Stimulated activated naive CD4-positive, alpha-beta T cell (primary cell): ENCODE data around the gene HDDC3.
"Not testable (repeated sequence)": the region's sequence is repeated elsewhere in the genome, so short reads cannot be mapped to it uniquely, and the experiment has no call there.

Experiments
- DNase-seq, 6 experiments: peaks; one replicate each; lab custom pipeline; 2025; lab: John Stamatoyannopoulos, UW

The HDDC3 gene

GRCh38 chr15:90930861-90931574 lies 1.3 kb downstream of the HDDC3 start:
- DNase-seq = peak in 1 of 6 experiments; percentile 10

DNA sequence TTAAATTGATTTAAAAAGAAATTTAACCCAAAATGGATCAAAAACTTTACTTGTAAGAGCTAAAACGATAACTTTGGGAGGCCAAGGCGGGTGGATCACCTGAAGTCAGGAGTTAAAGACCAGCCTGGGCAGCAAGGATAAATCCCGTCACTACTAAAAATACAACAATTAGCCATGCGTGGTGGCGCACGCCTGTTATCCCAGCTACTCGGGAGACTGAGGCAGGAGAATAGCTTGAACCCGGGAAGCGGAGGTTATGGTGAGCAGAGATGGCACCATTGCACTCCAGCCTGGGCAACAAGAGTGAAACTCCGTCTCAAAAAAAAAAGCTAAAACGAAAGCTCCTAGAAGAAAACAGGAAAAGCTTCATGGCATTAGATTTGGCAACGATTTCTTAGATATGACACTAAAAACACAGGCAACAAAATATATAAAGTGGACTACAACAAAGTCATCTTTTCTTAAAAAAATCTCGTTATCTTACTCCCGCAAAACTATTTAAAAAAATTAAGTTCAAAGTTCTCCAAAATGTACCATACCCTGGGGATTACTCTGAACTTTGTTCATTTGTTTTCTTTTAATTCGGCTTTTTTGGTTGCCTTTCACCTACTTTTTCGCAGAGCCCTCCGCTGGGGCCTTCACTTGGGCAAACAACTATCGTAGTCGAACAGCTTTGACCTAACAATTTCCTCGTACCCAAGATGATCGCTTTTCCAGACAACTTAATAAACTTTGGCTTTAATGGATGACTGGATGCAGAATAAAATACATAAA lies 2.9 kb downstream of the HDDC3 start:
- no peak for DNase-seq

GRCh38 chr15:90928106-90928505 lies 4.2 kb downstream of the HDDC3 start:
- DNase-seq = not testable (repeated sequence)

DNA sequence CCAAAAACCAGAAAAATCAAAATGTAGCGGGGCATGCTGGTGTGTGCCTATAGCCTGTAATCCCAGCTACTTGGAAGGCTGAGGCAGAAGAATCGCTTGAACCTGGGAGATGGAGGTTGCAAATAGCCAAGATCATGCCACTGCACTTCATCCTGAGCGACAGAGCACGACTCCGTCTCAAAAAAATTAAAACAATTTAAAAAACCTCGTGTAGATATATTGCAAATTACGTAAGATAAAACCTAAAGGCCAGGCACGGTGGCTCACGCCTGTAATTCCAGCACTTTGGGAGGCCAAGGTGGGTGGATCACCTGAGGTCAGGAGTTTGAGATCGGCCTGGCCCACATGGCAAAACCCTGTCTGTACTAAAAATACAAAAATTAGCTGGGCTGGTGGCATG lies 5.6 kb downstream of the HDDC3 start:
- DNase-seq = not testable (repeated sequence)

- DNase-seq = no peak
Observed at GRCh38 chr15:90924375-90924774, 8.0 kb downstream of the HDDC3 start.

- DNase-seq = not testable (repeated sequence)
Observed at GRCh38 chr15:90922712-90923322, 9.5 kb downstream of the HDDC3 start.

- no peak for DNase-seq
Observed at GRCh38 chr15:90921887-90922286, 10.5 kb downstream of the HDDC3 start.

DNA sequence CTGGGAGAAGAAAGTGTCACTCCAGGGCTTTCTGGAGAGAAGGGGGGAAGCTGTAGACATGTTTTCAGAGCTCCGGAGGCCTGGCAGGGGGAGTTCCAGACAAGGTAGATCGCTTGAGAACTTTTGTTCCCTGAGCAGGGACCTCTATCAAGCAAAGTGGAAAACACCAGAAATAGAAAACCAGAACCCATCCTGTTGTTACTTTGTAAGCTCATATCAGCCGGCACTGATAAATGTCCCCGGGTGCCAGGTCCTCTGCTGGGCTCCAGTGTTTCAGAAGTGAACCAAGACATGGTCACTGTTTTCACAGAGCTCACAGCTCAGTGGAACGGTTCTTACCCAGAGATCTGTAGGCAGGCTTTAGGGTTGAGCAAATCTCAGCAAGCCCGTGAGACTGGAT lies 13.5 kb downstream of the HDDC3 start:
- no peak for DNase-seq

- DNase-seq = no peak
Observed at GRCh38 chr15:90918034-90918788, 14.1 kb downstream of the HDDC3 start.

DNA sequence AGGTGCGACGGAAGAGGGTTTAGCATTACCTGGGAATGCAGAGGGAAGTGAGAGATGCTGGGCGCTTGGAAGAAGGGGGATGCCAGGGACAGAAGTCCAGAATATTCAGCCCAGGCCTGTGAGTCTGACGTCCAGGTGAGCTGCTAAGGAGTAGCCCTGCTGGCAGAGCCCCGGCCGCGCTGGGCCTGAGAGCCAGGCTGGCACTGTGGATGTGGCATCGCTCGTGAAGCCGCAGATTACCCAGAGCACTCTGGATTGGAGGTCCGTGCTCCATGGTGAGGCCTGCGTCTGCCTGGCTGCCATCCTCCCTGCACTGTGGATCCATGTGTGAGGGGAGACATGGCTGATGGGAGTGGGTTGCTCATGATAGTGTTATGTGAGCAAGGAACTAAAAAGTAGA lies 14.8 kb downstream of the HDDC3 start:
- no peak for DNase-seq

- no peak for DNase-seq
Observed at GRCh38 chr15:90916461-90916860, 15.9 kb downstream of the HDDC3 start.

GRCh38 chr15:90915808-90916440 lies 16.4 kb downstream of the HDDC3 start:
- no peak for DNase-seq

DNA sequence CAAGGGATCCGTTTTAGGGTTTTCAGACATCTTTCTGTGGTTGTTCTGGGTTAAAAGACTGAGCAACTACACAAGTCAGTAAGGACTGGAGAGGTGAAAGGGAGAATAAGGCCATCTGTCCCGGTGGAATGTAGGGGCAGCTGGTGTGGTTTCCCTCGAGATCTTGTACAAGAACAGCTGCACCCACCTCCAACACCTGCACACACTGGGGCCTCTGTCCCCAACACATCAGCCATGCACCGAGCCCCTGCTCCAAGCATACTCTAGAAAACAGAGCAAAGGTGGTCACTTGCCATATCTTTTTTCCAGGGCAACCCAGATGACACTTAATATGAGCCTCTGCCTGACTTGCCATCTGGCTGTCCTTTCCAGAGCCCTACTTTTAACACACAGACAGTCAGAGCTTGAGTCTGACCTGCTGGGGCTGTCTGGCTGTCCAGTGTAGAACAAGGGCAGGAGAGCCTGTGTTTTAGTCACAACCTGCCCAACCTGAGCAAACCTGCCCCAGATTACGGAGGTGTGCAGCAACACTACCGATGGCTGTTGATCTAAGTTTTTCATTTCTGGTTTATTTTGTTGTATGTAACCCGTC lies 17.0 kb downstream of the HDDC3 start:
- no peak for DNase-seq

DNA sequence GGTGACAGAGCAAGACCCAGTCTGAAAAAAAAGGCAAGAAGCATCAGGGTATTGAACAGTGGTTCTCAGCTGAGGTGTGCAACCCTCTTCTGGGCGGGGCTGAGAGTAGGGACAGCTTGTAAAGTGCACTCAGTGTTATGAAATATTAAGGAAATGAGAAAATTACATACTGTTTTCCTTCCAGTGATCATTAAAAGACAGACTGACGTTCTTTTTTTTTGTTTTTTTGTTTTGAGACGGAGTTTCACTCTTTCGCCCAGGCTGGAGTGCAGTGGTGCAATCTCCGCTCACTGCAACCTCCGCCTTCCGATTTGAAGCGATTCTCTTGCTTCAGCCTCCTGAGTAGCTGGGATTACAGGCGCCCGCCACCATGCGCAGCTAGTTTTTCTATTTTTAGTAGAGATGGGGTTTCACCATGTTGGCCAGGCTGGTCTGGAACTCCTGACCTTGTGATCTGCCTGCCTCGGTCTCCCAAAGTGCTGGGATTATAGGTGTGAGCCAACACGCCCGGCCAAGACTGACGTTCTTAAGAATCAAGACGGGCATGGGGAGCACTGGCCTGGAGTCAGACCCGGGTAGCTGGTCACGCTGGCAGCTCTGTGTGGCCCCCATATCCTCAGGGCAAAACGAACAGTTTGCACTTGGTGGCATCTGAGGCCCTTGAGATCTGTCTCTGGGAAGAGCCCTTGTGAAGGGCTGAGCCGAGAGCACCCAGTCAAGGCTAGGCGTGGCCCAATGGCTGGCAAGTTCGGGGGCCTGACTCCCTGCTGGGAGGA lies 17.9 kb downstream of the HDDC3 start:
- no peak for DNase-seq

GRCh38 chr15:90913398-90913944 lies 18.9 kb downstream of the HDDC3 start:
- DNase-seq = no peak

GRCh38 chr15:90912770-90913075 lies 19.6 kb downstream of the HDDC3 start:
- DNase-seq = no peak

GRCh38 chr15:90911906-90912769 lies 20.2 kb downstream of the HDDC3 start:
- no peak for DNase-seq

GRCh38 chr15:90911302-90911623 lies 21.1 kb downstream of the HDDC3 start:
- DNase-seq = no peak

DNA sequence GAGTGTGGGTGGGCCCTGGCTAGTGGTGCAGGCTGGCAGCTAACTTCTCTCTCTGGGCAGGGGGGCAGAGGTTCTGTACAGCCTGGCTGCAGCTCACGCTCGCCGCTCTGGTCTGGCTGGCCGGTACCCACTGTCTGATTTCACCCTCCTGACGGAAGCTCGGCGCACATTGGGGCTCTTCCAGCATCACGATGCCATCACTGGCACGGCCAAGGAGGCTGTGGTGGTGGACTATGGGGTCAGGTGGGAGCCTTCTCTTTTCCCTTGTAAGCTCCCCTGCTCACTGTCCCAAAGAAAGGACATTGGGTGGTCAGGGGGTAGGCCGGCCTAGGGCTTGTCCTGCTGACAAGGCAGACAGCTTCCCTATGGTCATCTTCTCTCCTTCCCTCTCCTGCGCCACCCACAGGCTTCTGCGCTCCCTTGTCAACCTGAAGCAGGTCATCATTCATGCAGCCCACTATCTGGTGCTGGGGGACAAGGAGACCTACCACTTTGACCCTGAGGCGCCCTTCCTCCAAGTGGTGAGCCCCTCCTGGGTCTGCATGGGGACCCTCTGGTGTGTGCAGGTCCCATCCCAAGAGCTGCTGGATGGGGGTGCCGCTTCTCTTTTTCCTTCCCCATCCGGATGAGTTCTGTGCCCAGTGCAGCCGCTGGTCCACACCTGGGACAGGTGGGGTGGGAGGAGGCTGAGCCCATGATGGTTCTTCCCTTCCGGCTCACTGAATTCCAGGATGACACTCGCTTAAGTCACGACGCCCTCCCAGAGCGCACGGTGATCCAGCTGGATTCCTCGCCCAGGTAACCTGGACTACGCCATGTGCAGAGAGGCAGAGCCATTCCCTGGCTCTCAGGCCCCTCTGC lies 21.7 kb downstream of the HDDC3 start:
- DNase-seq = no peak
